ENCODE measurements around the gene LIMS2.

Gene LIMS2

DNA sequence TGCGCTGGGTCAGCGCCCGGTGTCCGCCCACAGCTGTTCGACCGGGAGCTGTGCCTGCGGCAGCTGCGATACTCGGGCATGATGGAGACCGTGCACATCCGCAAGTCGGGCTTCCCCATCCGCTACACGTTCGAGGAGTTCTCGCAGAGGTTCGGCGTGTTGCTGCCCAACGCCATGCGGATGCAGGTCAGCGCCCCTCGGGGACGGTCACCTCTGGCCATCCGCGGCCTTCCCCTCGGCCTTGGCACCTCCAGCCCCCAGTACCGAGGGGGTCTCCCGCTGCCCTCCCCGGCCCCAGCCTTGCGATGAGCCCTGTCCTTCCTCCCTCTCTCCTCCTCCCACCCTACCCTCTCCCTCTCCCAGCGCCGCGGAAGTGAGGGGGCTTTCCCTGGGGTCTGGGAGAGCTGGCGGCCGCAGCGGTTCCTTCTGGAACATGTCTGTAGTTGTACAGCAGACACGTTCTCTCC lies 82.5 kb downstream of the LIMS2 start:
- TF ChIP-seq, protein P1, sequence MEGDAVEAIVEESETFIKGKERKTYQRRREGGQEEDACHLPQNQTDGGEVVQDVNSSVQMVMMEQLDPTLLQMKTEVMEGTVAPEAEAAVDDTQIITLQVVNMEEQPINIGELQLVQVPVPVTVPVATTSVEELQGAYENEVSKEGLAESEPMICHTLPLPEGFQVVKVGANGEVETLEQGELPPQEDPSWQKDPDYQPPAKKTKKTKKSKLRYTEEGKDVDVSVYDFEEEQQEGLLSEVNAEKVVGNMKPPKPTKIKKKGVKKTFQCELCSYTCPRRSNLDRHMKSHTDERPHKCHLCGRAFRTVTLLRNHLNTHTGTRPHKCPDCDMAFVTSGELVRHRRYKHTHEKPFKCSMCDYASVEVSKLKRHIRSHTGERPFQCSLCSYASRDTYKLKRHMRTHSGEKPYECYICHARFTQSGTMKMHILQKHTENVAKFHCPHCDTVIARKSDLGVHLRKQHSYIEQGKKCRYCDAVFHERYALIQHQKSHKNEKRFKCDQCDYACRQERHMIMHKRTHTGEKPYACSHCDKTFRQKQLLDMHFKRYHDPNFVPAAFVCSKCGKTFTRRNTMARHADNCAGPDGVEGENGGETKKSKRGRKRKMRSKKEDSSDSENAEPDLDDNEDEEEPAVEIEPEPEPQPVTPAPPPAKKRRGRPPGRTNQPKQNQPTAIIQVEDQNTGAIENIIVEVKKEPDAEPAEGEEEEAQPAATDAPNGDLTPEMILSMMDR (conservative IDR thresholded peaks at IDR 0.05; ENCODE audit: control insufficient read depth, insufficient read depth, low read depth, low read length) = no peak
- no peak for DNase-seq (ENCODE audit: low read depth)
- no peak overlapping the region for H3K4me3 ChIP-seq (ENCODE audit: control insufficient read depth, low read depth, low read length)

DNA sequence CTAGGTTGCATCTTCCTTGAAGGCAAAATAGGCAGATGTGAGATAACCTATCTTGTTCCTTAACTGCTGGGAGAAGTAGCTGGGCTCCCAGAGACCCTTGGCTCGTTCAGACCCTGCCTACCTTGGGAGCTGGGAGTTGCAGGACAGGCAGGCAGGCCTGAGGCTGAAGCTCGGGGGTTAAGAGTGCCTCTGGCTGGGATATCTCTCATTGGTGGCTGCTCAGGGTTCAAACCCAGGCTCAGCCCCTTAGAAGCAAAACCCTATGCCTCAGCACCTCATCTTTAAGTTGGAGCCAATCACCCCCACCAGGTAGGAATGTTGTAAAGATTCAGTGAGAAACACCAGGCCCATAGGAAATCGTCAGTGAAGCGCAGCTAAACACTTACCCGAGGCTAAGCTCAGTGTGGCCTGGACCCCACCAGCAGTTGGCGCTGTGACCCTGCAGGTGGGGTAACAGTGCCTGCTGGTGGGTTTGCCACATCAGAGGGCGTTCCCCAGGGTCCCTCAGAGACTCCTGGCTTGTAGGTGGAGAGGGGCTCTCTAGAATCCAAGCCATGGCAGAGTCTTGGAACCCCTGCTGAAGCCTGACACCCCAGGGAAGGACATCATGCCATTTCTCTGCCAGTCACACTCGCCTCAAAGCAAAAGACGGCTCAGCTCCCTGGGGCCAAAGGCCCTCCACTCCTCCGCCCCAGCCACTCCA lies 84.0 kb downstream of the LIMS2 start:
- H3K4me3 ChIP-seq (ENCODE audit: control insufficient read depth, low read depth, low read length) = no peak overlapping the region
- TF ChIP-seq, protein P1 (conservative IDR thresholded peaks at IDR 0.05; ENCODE audit: control insufficient read depth, insufficient read depth, low read depth, low read length) = peak; percentile 97
- DNase-seq (ENCODE audit: low read depth) = peak; percentile 47

DNA sequence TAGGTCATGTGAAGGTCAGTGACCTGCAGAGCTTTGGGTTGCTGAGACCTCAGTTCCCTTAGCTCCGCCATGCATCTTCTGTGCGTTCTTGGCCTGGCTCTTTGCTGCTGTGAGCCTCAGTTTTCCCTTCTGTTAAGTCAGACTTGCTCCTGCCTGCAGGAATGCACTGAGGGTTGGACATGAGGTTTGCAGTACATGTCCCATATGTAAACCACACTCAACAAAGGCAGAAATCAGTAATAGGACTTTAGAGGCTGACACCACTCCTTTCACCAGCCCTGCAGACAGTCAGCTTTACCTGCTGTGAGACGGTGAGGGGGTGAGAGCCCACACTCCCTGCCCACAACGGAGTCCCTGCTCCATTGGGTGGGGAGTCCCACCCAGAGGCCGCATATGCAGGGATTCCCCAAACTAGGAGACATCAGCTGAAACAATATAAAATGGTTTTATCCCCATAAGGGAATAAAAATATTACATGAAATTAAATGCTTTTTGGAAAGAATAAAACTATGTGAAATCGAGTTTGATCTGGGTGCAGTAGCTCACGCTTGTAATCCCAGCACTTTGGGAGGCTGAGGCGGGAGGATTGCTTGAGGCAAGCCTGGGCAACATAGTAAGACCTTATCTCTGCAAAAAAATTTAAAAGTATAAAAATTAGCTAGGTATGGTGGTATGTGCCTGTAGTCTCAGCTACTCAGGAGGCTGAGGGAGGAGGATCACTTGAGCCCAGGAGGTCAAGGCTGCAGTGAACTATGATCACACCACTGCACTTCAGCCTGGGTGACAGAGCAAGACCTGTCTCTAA lies 84.7 kb downstream of the LIMS2 start:
- TF ChIP-seq, protein P1 (conservative IDR thresholded peaks at IDR 0.05; ENCODE audit: control insufficient read depth, insufficient read depth, low read depth, low read length) = no peak
- DNase-seq (ENCODE audit: low read depth) = no peak
- H3K4me3 ChIP-seq (ENCODE audit: control insufficient read depth, low read depth, low read length) = no peak overlapping the region

DNA sequence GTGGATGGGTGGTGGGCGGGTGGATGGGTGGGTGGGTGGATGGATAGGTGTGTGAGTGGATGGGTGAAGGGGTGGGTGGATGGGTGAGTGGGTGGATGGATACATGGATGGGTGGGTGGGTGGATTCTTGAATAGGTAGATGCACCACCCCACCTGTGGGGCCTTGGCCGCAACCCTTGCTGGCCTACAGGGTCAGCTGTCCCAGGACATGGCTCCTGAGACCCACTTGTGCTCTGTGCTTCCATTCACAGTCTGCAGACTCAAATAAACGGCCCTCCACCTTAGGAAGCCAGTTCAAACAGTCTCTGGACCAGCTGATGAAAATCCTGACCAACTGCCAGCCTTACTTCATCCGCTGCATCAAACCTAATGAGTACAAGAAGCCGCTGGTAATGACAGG lies 85.5 kb downstream of the LIMS2 start:
- TF ChIP-seq, protein P1 (conservative IDR thresholded peaks at IDR 0.05; ENCODE audit: control insufficient read depth, insufficient read depth, low read depth, low read length) = no peak
- DNase-seq (ENCODE audit: low read depth) = no peak
- H3K4me3 ChIP-seq (ENCODE audit: control insufficient read depth, low read depth, low read length) = no peak overlapping the region

DNA sequence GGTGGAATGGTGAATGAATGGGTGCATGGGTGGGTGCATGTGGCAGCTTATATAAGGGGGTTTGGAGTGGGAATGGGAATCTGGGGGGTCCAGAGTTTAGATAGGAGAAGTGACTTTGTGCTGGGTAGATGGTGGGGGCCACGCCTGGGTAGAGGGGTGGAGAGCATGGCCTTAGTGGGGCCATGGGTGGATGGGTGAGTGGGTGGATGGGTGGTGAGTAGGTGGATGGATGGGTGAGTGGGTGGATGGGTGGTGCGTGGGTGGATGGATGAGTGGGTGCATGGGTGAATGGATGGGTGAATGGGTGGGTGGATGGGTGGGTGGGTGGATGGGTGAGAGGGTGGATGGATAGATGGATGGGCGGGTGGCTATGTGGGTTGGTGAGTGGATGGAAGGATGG lies 86.0 kb downstream of the LIMS2 start:
- TF ChIP-seq, protein P1 (conservative IDR thresholded peaks at IDR 0.05; ENCODE audit: control insufficient read depth, insufficient read depth, low read depth, low read length) = no peak
- no peak for DNase-seq (ENCODE audit: low read depth)
- H3K4me3 ChIP-seq (ENCODE audit: control insufficient read depth, low read depth, low read length) = no peak overlapping the region
